ENCODE data around the gene ETS1.

Gene ETS1

GRCh38 chr11:128609785-128610184, 22.4 kb upstream of the ETS1 start:
- no peak for TF ChIP-seq FOXM1 (IDR thresholded peaks at IDR 0.05; ENCODE audit: borderline replicate concordance, low read depth)
- TF ChIP-seq RAD21 (IDR thresholded peaks at IDR 0.05; ENCODE audit: low read depth): no peak
- no peak for TF ChIP-seq CREB1 (IDR thresholded peaks at IDR 0.05; ENCODE audit: low read depth)
- TF ChIP-seq EP300 (IDR thresholded peaks at IDR 0.05; ENCODE audit: borderline replicate concordance): no peak
- no peak for TF ChIP-seq CEBPB (IDR thresholded peaks at IDR 0.05)
- TF ChIP-seq EGR1 (IDR thresholded peaks at IDR 0.05): no peak
- no peak for TF ChIP-seq YY1 (IDR thresholded peaks at IDR 0.05; ENCODE audit: low read depth)
- no peak for TF ChIP-seq REST (IDR thresholded peaks at IDR 0.05; ENCODE audit: low read depth)
- TF ChIP-seq ZBTB7A (IDR thresholded peaks at IDR 0.05; ENCODE audit: low read depth): no peak
- no peak for TF ChIP-seq MAX (IDR thresholded peaks at IDR 0.05)
- TF ChIP-seq NFIC (IDR thresholded peaks at IDR 0.05): no peak
- TF ChIP-seq TAF1 (IDR thresholded peaks at IDR 0.05; ENCODE audit: low read depth): no peak
- TF ChIP-seq USF1 (IDR thresholded peaks at IDR 0.05): no peak
- no peak for TF ChIP-seq TCF12 (IDR thresholded peaks at IDR 0.05; ENCODE audit: low read depth)
- TF ChIP-seq TEAD4 (IDR thresholded peaks at IDR 0.05): no peak

- TF ChIP-seq MAX (IDR thresholded peaks at IDR 0.05): no peak
- no peak for TF ChIP-seq YY1 (IDR thresholded peaks at IDR 0.05; ENCODE audit: low read depth)
- no peak for TF ChIP-seq EP300 (IDR thresholded peaks at IDR 0.05; ENCODE audit: borderline replicate concordance)
- TF ChIP-seq EGR1 (IDR thresholded peaks at IDR 0.05): no peak
- no peak for TF ChIP-seq TCF12 (IDR thresholded peaks at IDR 0.05; ENCODE audit: low read depth)
- no peak for TF ChIP-seq NFIC (IDR thresholded peaks at IDR 0.05)
- no peak for TF ChIP-seq REST (IDR thresholded peaks at IDR 0.05; ENCODE audit: low read depth)
- TF ChIP-seq RAD21 (IDR thresholded peaks at IDR 0.05; ENCODE audit: low read depth): no peak
- no peak for TF ChIP-seq USF1 (IDR thresholded peaks at IDR 0.05)
- TF ChIP-seq TEAD4 (IDR thresholded peaks at IDR 0.05): no peak
- TF ChIP-seq CEBPB (IDR thresholded peaks at IDR 0.05): no peak
- no peak for TF ChIP-seq FOXM1 (IDR thresholded peaks at IDR 0.05; ENCODE audit: borderline replicate concordance, low read depth)
- TF ChIP-seq ZBTB7A (IDR thresholded peaks at IDR 0.05; ENCODE audit: low read depth): no peak
- TF ChIP-seq TAF1 (IDR thresholded peaks at IDR 0.05; ENCODE audit: low read depth): no peak
- no peak for TF ChIP-seq CREB1 (IDR thresholded peaks at IDR 0.05; ENCODE audit: low read depth)
These were observed 21.5 kb upstream of the ETS1 start for GRCh38 chr11:128608746-128609407.

- no peak for TF ChIP-seq RAD21 (IDR thresholded peaks at IDR 0.05; ENCODE audit: low read depth)
- no peak for TF ChIP-seq CEBPB (IDR thresholded peaks at IDR 0.05)
- TF ChIP-seq EGR1 (IDR thresholded peaks at IDR 0.05): no peak
- TF ChIP-seq CREB1 (IDR thresholded peaks at IDR 0.05; ENCODE audit: low read depth): no peak
- no peak for TF ChIP-seq FOXM1 (IDR thresholded peaks at IDR 0.05; ENCODE audit: borderline replicate concordance, low read depth)
- no peak for TF ChIP-seq REST (IDR thresholded peaks at IDR 0.05; ENCODE audit: low read depth)
- TF ChIP-seq EP300 (IDR thresholded peaks at IDR 0.05; ENCODE audit: borderline replicate concordance): no peak
- no peak for TF ChIP-seq TAF1 (IDR thresholded peaks at IDR 0.05; ENCODE audit: low read depth)
- no peak for TF ChIP-seq YY1 (IDR thresholded peaks at IDR 0.05; ENCODE audit: low read depth)
These were observed 20.5 kb upstream of the ETS1 start for GRCh38 chr11:128607819-128608218.

- no peak for TF ChIP-seq REST (IDR thresholded peaks at IDR 0.05; ENCODE audit: low read depth)
- no peak for TF ChIP-seq YY1 (IDR thresholded peaks at IDR 0.05; ENCODE audit: low read depth)
- no peak for TF ChIP-seq TCF12 (IDR thresholded peaks at IDR 0.05; ENCODE audit: low read depth)
- no peak for TF ChIP-seq MAX (IDR thresholded peaks at IDR 0.05)
- TF ChIP-seq NFIC (IDR thresholded peaks at IDR 0.05): no peak
- TF ChIP-seq ZBTB7A (IDR thresholded peaks at IDR 0.05; ENCODE audit: low read depth): no peak
- no peak for TF ChIP-seq USF1 (IDR thresholded peaks at IDR 0.05)
- no peak for TF ChIP-seq EGR1 (IDR thresholded peaks at IDR 0.05)
These were observed 17.4 kb upstream of the ETS1 start for GRCh38 chr11:128604723-128605122.

All from Ishikawa (cell line).